ENCODE data around the gene CDC14B. TPM values are rescaled to one million over a fixed set of nuclear protein-coding genes. Genes with fewer than 3 reads are reported as not detected.
A peak's percentile ranks its signal among the peaks of the same experiment; 100 is the strongest.

CDC14B gene
- total RNA-seq, 6 experiments from 2014 or later = 13.7 to 38.0 (median 25.7) TPM

DNA sequence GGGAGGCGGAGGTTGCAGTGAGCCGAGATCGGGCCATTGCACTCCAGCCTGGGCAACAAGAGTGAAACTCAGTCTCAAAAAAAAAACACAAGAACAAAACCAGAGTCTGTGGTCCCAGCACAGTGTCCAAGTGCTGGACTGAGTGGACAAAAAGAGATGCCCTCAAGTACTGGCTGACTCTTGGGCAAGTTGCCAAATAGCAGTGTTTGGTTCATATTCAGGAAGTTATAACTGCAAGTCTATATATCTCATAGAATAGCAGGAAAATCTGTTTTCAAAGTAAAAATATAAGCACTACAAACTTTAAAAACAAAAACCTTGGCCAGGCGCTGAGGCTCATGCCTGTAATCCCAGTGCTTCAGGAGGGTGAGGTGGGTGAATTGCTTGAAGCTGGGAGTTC is 162.4 kb downstream of the CDC14B start:
- Histone ChIP-seq H3K4me1 (no peaks in the 10 kb centered on the region), H3K36me3 (no peaks in the 10 kb centered on the region), H3K27me3 (no peaks in the 10 kb centered on the region), H3K4me3 (no peak overlapping the region), H3K27ac (no peak overlapping the region), H3K9me3 (no peaks in the 10 kb centered on the region)
- ATAC-seq (no peak), DNase-seq (no peak)
- intact Hi-C loops (cut with DNase I) = no loop called here
- 100% methylated on average over 4 of the region's 4 CpGs for WGBS (ENCODE audit: insufficient coverage, low coverage, low lambda C conversion rate, missing lambda C conversion rate)
- no peak for TF ChIP-seq POLR2A (IDR thresholded peaks at IDR 0.05)

DNA sequence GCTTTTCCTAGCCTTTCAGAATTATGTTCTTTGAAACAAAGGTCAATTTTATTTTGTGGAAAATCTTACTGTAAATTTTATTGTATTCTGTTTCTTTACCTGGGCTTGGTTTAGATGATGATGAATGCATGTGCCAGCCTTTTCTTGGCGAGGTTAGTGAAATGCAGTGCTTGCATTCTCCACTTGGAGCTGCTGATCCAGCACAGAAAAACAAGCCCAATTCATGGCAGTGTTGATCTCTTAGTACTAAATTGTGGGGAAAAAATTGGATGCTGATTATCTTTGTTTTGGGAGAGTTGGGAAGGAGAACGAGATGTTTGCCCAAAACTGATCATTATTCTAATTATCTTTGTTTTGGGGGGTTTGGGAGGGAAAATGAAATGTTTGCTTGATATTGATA is 166.0 kb downstream of the CDC14B start:
- DNase-seq = no peak
- Histone ChIP-seq H3K4me3 (no peak overlapping the region), H3K4me1 (peaks cover 0 to 9% (median 3%) of the 10 kb centered on the region in 4 donors), H3K9me3 (no peaks in the 10 kb centered on the region), H3K36me3 (no peaks in the 10 kb centered on the region), H3K27me3 (no peaks in the 10 kb centered on the region), H3K27ac (no peak overlapping the region)
- peak in 1 of 4 donors; percentile 33 for ATAC-seq
- intact Hi-C loops (cut with DNase I) = no loop called here
- WGBS (ENCODE audit: insufficient coverage, low coverage, low lambda C conversion rate, missing lambda C conversion rate) = 32% methylated on average over 2 of the region's 2 CpGs
- TF ChIP-seq, protein P1, sequence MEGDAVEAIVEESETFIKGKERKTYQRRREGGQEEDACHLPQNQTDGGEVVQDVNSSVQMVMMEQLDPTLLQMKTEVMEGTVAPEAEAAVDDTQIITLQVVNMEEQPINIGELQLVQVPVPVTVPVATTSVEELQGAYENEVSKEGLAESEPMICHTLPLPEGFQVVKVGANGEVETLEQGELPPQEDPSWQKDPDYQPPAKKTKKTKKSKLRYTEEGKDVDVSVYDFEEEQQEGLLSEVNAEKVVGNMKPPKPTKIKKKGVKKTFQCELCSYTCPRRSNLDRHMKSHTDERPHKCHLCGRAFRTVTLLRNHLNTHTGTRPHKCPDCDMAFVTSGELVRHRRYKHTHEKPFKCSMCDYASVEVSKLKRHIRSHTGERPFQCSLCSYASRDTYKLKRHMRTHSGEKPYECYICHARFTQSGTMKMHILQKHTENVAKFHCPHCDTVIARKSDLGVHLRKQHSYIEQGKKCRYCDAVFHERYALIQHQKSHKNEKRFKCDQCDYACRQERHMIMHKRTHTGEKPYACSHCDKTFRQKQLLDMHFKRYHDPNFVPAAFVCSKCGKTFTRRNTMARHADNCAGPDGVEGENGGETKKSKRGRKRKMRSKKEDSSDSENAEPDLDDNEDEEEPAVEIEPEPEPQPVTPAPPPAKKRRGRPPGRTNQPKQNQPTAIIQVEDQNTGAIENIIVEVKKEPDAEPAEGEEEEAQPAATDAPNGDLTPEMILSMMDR (IDR thresholded peaks at IDR 0.05) = peak; percentile 42 to 66 (median 56)
- TF ChIP-seq POLR2A (IDR thresholded peaks at IDR 0.05) = no peak

DNA sequence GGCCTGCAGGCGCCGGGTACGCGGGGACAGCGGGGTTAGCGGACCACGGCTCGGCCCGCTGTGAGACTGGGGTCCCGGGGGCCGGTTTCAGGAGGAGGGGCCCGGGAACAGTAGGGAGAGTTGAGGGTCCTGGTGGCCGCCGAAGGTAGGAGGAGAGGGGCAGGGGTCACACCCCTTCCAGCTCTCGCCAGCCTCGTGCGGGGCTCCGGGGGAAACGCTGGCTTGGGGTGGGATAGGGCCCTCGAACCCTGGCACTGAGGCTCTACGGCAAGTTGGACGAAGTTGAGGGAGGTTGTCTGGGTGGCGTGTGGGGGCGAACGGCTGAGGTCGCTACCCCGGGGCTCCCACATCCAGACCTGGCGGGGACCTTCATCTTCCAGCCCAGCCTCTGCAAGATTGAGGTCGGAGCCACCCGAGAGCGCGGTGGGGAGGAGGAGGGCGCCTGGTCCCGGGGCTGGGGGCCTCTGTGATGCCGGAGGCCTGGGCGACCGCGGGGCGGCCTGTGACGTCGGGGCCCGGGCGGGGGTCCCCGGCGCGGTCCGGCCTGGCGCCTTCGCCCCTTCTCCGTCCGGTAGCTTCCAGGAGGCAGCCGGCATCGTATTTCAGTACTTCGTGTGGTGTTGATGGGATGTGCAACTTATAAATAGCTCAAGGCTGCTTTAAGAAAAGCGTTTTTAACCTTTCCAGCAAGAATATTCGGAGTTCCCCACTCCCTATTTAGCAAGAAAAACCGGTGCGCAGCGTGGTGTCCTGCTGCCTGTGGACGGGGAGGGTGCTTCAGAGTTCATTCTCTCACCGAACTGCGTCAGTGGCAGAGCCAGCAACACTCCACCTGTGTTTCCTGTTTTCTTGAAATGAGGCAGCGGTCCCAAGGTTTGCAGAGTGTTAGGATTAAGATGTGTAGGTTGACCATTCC is 168.8 kb downstream of the CDC14B start:
- ATAC-seq = no peak
- intact Hi-C loops (cut with DNase I) = no loop called here

More for the DNA sequence above, 168.8 kb downstream of the CDC14B start:
- Histone ChIP-seq H3K27me3 (no peaks in the 10 kb centered on the region), H3K27ac (peak overlapping the region in 1 of 3 donors; percentile 61), H3K9me3 (no peaks in the 10 kb centered on the region), H3K4me3 (peak overlapping the region; percentile 56 to 72 (median 60)), H3K4me1 (peaks cover 0 to 9% (median 3%) of the 10 kb centered on the region in 4 donors), H3K36me3 (no peaks in the 10 kb centered on the region)
- 2% methylated on average over 29 of the region's 63 CpGs for WGBS (ENCODE audit: insufficient coverage, low coverage, low lambda C conversion rate, missing lambda C conversion rate)
- DNase-seq = peak in 2 of 3 donors; percentile 38 to 62
- TF ChIP-seq, protein P1 (IDR thresholded peaks at IDR 0.05) = no peak
- TF ChIP-seq POLR2A (IDR thresholded peaks at IDR 0.05) = no peak

Other genes with a start within 250 kb of the CDC14B start
- gene SLC35D2, start 236.1 kb downstream of the CDC14B start, total RNA-seq = 10 to 100 TPM; 28.9 to 48.1 (median 34.3) TPM
- 1 to 10 TPM in 5 of 6 experiments, under 1 TPM in 1; 0.73 to 9.2 (median 2.6) TPM for gene ZNF367, start 201.5 kb downstream of the CDC14B start, total RNA-seq
- 1 to 10 TPM; 1.4 to 6.2 (median 4.7) TPM for gene HABP4, start 169.7 kb downstream of the CDC14B start, total RNA-seq
- gene PRXL2C, start 35.5 kb upstream of the CDC14B start, total RNA-seq = 10 to 100 TPM in 1 of 6 experiments, 1 to 10 TPM in 5; 2.9 to 10.7 (median 5.6) TPM
- 1 to 10 TPM; 2.5 to 5.4 (median 4.8) TPM for gene ZNF510, start 158.2 kb upstream of the CDC14B start, total RNA-seq
- 1 to 10 TPM; 2.1 to 3.7 (median 3.0) TPM for gene ZNF782, start 234.7 kb upstream of the CDC14B start, total RNA-seq